Forelimb muscle (tissue), 1 donor: ENCODE results near the gene PQBP1. TPM values are rescaled to one million over a fixed set of nuclear protein-coding genes. Genes with fewer than 3 reads are reported as not detected.

Source experiments
- DNase-seq: peaks from one replicate; pipeline ENCODE4 v3.0.0-alpha.2; 2013; ENCODE audit warnings: low read depth
- polyA plus RNA-seq: library from polyadenylated mRNA; unstranded; fragments of 120-200 nt; gene quantifications from one replicate; pipeline ENCODE4 v1.2.1, GENCODE V29; 2013; ENCODE audit not compliant: insufficient read length

Gene PQBP1
- polyA plus RNA-seq, 1 donor: 64.5 TPM

DNA sequence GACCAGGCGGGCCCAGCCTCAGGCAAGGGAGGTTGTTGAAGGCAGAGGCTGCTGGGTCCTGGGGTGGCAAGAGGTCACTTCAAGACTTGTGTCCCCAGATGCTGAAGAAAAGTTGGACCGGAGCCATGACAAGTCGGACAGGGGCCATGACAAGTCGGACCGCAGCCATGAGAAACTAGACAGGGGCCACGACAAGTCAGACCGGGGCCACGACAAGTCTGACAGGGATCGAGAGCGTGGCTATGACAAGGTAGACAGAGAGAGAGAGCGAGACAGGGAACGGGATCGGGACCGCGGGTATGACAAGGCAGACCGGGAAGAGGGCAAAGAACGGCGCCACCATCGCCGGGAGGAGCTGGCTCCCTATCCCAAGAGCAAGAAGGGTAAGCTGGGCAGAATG lies 4.4 kb downstream of the PQBP1 start:
- no peak for DNase-seq

DNA sequence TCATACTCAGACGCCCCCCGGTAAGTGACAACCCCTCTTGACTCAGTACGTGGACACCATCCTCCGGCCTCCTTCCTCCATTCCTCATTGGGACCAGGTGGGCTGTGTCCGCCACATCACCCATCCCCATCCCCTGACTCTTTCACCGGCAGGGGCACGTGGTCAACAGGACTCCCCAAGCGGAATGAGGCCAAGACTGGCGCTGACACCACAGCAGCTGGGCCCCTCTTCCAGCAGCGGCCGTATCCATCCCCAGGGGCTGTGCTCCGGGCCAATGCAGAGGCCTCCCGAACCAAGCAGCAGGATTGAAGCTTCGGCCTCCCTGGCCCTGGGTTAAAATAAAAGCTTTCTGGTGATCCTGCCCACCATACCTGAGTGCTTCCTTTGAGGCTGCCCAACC lies 5.0 kb downstream of the PQBP1 start:
- no peak for DNase-seq

DNA sequence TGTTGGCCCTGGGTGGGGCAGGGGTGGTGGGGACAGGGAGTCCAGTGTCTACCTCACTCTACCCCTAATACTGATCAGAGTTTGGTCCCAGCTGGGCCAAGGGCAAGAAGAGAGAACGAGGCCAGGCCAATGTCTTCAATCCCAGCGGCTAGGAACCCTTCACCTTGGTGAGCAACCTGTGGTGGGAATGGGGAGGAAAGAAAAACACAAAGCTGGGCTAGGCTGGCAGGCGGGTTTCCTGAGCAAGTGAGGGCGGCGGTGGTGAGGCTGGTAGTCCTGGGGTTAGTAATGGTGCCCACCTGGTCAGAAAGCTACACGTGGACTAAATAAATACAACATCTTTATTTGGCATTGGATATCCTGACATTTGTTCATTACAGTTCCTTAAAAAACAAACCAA lies 5.6 kb downstream of the PQBP1 start:
- DNase-seq: no peak

DNA sequence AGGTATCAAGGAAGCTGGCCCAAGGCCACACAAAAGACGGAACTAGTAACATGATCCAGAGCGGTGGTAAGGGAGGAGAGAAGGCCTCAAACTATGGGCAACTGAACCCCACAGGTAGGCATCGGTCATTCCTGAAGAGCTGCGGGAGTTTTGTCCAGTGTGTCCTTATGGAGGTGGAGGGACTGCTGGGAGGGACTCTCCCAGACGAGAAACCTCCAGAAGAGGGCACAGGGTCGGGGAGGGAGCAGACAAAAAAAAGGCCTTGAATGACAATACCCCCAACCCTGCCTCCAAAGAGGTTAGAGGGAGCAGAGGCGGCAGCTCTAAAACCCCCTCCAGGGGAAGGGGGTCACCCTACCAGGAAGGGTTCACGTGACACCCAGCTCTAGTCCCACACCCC lies 6.5 kb downstream of the PQBP1 start:
- DNase-seq: no peak

DNA sequence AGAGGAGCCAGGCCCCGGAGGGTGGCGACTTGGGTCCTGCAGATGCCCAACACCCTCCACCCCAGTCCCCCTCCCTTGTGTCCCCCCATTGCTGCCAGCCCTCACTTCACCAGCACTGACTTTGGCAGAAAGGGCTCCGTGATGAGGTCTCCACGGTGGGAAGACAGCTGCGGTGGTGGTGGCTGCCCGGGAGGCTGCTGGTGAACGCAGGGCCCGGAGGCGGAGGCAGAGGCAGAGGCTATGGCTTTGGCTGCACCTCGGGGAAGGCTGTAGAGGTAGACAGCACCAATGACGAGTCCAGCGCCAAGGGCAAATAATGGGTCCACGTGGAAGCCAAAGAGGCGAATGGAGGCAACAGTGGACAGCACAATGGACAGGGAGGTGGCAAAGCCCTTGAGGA lies 6.9 kb downstream of the PQBP1 start:
- DNase-seq: no peak

DNA sequence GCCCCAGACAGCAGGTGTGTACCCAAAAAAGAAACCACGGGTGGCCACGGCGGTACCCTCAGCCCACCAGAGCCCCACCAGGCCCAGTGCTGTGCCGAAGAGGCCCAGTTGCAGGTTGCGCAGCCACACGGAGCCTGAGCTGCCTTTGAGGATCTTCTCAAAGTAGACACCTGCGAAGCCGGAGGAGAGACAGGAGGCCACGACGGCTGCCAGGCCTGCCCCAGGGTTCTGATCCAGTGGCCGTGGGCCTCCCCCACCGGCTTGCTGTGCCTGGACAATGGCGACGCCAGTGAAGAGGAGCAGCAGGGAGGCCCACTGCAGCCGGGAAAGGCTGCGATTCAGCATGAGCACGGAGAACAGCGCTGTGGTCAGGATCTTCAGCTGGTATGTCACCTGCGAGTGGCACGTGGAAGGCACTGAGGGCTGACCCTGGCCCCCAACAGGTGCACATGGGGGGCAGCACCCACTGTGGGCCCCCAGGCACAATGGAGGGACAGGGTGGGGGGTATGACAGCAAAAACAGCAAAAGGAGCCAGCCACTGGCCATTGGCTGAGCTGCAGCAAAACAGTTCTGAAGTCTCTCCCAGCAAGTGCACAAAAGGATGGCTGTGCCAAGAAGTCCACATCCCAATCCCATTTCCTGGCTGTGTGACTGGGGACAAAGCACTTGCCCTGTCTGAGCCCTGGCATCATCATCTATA lies 7.5 kb downstream of the PQBP1 start:
- no peak for DNase-seq

DNA sequence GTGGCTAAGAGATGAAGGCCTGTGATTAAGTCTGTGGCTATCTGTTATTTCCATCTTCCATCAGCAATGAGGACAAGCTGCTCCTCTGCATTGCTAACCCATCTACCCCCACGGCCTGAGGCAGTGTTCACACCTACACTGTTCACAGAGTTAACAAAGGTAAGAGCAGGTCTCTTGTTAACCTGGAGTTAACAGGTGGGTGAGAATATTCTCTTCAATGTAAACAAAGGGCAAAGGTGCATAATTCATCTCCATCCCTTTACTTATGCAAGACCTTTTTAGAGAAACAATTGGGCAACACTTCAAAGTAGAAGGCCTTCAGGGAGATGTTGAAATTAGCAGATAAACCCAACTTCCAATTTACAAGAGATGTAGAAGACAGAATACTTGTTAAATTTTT lies 10.9 kb downstream of the PQBP1 start:
- DNase-seq: no peak

DNA sequence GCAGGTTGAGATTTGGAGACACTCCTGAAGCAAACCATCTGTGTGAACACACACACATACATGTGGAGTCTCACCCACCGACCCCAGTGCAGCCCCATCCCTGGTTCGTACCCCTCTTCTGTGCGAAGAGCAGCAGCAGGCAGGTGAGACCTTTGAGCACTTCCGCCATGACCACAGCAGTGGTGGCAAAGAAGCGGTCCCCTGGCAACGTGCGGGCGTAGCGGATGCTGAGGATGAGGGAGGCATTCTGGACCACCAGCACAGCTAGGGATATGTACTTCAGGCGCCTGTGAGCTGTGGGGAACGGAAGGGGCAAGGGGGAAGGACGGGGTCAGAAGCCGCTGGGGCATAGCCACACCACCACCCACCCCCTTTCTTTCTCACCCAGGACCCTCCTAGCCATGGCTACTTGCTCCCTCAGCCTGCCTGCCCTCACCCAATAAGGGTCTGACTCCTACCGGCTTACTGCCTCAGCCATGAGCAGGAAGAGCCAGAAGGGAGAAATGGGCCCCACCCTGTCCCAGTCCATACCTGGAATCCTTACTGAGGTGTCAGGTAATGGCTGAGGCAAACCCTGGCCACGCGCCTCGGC lies 12.1 kb downstream of the PQBP1 start:
- no peak for DNase-seq

DNA sequence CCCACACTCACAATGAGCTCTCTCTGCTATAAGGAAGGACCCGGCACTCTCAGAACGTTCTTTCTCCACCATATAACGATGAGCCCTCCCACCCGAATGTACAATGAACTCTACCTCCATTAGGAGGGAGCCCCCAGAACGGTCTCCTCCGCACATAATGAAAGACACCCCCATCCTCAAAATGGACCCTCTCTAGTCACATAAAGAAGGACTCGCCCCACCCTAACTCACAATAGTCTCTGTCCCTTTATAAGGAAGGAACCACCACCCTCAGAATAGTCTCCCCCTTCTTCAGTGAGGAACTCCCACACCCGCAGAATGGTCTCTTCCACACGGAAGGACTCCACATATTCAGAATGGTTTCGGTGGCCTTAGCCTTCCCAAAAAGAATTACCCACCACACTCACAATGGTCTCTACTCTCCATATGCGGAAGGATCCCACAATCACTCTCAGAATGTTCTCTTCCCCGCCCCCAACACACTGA lies 13.2 kb downstream of the PQBP1 start:
- DNase-seq: no peak

DNA sequence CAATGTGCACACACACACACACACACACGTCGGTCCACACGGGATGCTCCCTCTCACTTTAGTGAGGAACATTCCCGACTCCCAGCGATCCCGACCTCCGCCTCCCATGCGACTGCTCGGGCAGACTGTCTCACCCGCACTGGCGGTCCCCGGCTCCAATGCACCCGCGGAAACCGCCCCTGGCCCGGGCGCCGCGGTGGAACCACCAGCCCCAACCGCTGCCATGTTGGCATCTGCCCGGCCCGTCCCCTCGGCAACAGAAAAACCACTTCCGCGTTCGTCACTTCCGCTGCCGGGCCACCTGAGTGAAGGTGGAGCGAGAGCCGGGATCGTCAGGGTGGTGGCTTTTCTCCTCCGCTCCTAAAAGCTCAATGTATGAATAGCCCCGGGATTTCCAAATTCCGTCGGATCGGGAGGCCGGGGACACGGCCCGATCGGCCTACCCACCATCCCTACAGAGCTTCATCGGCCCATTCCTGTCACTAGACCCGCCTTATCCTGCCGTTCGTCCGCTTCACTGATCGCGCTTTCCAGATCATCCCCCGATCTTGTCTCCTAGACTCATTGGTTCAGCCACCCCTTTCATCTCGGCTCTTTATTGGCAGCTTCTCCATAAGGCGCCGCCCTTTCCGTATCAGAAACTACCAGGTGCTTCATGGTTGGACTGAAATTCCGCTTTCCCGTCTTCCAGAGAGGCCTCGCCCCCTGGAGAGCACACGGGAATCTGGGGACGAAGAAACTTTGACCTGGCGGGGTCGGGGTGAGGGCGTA lies 13.9 kb downstream of the PQBP1 start, which contains the start of gene SLC35A2:
Gene SLC35A2 (minus strand): TSS at position 235 of the 771 bp plus-strand sequence. CDS start 10 bp downstream, at position 225.
- no peak for DNase-seq

DNA sequence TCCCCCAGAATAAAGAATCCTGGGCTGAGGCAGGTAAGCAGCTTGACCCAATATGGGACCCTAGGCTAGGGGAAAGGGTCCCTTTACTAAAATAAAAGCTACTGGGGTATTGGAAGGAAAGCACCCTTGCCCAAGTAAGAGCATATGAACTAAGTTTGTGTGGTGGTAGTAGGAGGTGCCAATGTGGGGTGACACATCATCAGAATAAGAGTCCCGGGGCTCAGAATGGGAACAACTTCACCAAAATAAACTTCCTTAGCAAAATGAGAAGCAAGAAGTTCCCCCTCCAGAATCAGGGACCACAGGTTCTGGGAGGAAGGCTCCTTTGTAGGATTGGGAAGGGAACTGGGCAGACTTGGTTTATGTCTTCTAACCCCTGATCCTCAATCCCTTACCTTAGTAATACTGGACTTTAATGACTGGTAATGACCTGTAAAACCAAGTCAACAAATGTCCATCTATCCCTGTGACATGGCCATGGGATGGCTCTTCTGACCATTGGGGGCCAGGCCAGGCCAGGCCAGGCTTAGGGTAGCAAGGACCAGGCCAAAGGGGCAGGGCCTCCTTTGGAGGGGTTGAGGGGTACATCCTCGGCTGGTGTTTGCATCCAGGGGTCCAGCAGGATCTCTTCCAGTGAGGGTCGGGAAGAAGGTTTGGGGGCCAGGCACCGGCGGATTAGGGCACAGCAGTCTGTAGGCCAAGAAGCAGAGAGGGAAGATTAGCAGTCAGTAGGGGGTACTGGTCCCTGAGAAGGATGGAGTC lies 16.1 kb downstream of the PQBP1 start:
- no peak for DNase-seq

DNA sequence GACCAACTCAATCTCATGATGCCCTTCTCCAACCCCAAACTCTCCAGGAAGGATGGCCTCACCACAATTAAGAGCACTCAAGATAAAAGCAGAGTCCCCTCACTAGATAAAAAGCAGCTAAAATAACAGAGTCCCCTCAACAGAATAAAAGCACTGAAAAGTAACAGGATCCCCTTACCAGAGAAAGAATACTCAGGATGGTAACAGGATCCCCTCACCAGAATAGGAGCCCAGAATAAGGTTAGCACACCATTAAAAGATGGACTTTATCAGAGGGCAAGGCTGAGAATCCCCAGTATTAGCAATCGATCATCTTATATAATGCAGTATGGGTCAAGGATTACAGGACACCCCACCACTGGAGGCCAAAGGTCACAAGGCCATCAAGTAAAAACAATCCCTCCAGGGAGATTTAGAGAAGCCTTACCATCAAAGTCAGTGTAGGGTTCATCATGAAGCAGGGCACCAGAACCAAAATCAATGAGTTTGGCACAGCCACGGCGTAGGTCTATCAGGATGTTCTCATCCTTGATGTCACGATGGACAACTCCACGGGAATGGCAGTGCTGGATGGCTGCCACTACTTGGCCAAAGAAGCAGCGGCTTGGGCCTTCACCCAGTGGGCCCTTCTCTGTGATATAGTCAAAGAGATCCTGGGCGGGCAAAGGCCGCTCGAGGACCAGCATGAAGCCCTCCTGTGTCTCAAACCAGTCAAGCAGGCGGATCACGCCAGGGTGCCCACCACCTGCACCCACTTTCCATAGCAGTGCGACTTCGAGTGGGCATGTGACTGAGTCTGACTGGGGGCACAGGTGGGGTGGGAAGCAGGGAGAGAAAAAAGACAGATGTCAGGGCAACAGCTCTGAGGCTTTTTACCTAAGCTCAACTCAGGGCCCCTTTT lies 17.1 kb downstream of the PQBP1 start:
- DNase-seq: no peak

DNA sequence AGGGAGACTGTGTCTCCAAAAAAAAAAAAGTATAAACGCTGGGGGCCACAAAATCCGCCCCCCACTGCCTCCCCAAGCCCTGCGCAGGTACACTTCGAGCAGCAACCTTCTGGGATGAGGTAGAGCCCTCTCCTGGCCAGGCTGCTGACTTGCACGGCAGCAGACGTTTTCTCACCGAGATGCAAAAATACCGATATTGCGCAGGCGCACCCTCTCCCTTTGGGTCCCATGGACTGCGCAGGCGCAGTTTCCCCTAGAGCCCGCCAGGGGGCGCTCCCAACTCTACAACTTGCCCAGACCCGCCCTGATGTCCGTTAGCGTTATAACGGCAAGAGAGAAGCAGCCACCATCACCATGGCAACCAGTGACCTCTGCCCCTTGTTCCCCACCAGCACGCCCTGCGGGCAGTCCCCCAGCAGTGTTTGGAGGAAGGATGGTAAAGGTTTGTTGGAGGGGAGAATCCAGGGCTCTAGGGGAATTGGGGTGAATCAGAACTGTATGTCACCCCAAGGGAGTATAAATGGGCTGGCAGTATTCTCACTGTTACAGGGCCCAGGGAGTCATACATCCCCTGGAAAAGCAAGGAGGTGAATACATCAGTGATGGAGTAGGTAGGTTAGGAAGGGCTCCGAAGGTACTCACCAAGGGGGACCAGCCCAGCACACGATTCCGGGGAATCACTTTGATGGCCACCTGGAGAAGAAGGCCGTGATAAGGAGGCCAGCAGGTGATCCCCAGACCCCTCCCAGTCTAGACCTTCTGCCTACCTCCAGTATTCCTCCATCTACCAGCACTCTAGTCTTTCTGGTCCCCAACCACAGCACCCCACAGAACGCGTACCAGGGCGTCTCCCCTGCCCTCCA lies 19.6 kb downstream of the PQBP1 start:
- peak; percentile 56 for DNase-seq

DNA sequence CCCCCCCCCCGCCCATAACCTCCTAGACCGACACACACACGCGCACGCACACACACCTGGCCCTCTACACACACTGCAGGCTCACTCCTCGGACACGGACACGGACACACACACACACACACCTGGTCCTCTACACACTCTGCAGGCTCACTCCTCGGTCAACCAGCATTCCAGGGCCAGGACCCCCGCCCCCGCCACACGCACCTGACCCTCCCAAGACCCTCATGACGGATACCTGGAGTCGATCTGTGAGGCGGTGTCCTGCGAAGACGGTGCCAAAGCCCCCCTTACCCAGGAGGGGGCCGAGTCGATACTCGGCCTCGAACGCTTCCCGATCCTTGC lies 20.5 kb downstream of the PQBP1 start:
- no peak for DNase-seq

DNA sequence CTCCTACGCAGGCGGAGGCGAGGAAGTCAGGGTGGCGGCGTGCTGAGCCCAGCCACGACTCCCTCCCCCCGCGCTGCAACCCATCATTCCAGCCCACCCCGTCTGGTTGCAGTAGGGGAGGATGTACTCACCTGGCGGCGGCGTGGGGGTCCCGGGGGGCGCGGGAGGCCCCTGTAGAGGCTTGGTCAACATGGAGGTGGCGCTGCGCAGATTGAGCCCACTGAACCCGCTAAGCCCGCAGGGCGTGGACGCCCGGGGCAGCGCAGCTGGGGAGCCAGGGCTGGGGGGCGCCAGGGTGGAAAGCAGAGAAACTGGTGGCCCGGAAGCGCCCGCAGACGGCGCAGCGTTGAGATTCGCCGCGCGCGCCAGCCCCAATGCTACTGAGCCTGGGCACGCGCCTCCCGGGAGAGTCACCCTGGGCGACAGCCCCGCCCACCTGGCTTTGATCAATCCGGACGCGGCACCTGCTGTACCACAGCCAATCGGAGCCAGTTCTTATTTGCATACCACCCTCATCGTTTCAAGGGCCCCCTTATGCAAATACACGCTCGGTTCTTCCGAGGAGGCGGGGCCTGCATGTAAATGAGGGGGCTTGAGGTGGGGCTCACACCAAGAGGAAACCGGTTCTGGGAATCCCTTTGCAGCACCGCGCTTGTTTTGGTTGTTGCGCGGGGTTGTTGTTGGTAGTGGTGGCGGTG lies 21.1 kb downstream of the PQBP1 start, which contains the start of gene PIM2:
Gene PIM2 (minus strand): TSS at position 382 of the 698 bp plus-strand sequence. CDS start 190 bp downstream, at position 192.
- peak; percentile 34 for DNase-seq

DNA sequence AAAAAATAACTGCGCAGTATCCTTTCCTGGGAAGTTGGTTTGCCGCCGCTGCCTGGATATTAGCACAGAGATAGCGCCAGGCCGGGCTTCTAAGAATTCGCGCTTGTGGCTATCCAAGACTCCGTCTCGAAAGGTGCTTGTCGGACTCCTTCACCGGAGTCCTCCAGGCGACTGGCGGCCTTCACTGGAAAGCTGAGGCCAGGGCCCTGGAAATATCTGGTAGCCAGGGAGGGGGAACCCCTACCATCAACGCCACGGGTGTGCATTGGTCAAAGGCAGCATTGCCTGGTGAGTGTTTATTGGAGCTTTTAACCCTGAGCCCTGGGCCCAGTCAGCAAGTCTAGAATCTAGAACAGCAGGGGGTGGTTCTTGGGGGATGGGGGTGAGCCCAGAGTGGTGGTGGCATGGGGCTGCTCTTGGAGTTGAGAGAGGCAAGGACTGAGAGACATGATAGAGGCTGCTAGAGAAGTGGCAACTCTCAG lies 21.7 kb downstream of the PQBP1 start:
- DNase-seq: no peak

DNA sequence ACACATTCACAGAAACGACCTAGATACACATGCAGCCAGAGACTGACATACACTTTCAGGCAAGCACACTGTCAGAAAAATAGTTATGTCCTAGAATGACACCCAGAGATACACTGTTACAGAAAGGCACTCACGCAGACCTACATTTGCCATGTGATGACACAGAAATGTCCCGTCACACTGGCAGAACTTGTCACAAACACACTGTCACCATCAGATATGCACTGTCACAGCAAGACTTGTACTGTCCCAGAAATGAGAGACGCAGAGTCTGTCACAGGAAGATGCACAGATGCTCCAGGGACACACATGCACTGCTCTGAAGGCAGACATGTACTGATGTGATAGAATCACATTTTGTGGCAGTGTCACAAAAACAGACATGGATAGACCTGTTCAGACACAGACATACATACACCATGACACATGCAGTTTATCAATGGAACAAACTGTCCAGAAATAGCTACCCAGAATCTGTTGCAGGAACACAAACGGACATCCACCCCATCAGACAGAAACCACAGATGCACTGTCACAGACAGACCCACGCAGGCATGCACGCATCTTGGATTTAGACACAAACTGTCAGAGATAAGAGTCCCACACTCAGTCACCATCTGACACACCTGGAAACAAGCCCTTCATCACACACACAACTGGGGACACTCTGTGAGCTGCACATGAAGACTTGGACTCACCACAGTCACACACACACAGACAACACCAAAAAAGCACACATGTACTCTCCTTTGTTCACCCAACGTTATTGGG lies 22.4 kb downstream of the PQBP1 start:
- no peak for DNase-seq

DNA sequence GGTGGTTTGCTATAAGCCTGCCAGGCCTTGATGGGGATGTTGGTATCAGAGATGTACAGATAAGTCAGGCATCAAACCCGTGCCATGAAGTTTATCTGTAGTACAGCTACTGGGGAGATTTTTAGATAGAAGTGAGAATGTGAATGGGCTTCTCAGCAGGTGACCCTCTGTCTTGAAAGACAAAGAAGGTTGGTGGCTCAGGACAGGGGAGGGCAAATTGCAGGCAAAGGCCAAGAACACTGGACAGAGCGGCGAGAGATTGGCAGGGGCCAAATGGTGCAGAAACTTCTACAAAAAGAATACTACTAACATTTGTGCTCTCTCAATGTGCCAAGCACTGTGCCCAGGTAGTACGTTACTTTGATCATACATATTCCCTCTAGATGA lies 23.0 kb downstream of the PQBP1 start:
- no peak for DNase-seq
